Measurements from ENCODE around the gene HNRNPAB.
"Not testable (repeated sequence)": the region's sequence is repeated elsewhere in the genome, so short reads cannot be mapped to it uniquely, and the experiment has no call there.

HNRNPAB gene

DNA sequence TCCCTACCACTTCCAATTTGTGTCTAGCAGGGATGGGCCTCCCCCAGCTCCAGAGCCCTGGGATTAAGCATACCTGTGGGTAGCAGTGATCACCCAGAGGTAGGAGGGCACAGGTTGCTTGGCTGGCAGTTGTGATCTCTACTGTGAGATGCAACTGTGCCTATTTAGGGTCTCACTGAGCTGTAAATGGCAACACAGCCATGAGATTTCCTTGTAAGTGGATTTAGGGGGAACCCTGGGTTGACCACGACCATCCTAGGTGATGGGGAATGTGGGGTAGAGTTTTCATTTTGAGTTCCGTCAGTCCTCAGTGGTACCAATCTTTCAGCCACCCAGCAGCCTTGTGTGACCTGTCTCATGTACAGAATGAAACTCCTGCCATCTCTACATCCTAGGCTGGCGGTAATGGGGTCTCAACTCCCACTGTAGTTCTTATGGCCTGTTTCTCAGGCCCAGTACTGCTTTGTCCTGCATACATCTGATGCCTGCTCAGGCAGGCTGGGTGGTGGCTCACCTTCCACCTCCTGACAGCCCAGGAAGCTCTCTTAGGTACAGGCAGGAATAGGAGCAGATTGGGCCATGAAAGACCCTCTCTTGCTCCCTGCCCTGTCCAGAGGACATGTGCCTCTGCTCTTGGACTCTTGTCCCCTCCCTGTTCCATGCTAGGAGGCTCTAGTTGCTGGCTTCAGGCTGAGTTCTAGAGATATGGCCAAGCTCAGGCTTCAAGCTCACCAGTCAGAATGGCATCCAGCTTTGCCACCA lies 8.1 kb downstream of the HNRNPAB start:
- no peak for DNase-seq (ENCODE audit: low spot score)

DNA sequence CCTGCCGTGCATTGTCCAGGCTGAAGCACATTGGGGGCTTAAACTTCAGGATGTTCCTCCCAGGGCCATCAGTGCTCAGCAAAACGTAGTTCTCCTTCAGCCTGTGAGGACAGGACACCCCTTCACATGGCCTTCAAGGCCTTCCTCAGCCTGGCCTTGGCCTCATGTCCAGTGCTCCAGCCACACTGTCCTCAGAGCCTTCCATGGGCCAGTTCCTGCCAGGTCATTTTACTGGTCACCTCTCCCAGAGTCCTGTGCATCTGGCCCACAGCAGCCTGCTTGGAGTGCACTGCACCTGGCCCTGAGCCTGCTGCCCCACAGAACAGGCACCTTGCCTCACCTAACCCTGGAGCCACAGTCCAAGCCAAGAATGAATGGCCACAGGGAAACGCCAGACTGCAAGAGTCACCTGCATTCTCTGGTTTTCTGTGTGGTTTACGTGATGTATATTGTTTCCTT lies 8.7 kb downstream of the HNRNPAB start:
- no peak for DNase-seq (ENCODE audit: low spot score)

DNA sequence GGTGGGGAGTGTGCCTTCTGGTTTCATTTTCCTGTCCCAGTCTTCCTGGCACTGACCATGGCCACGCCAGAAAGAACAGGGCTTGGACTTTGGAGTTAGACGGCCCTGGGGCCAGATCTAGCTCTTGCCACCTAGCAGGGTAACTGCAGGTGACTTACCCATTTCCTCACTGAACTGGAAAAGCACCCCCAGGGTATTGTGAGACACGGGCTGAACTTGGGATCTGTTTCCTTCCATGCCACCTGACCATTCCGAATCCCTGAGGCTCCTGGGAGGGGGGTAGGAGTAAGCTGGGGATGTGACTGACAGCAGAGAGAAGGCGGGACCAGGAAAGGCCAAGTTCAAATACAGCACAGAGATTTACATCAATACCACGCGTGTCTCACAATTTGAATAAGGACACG lies 9.4 kb downstream of the HNRNPAB start:
- DNase-seq (ENCODE audit: low spot score): no peak

GRCh38 chr5:178214160-178214803 lies 9.9 kb downstream of the HNRNPAB start:
- no peak for DNase-seq (ENCODE audit: low spot score)

GRCh38 chr5:178215280-178216002 lies 11.1 kb downstream of the HNRNPAB start:
- no peak for DNase-seq (ENCODE audit: low spot score)

GRCh38 chr5:178216088-178216534 lies 11.8 kb downstream of the HNRNPAB start:
- no peak for DNase-seq (ENCODE audit: low spot score)

- no peak for DNase-seq (ENCODE audit: low spot score)
Measured at GRCh38 chr5:178216779-178217178, 12.4 kb downstream of the HNRNPAB start.

- no peak for DNase-seq (ENCODE audit: low spot score)
Measured at GRCh38 chr5:178218237-178218776, 14.0 kb downstream of the HNRNPAB start.

- DNase-seq (ENCODE audit: low spot score): no peak
Measured at GRCh38 chr5:178218827-178219226, 14.5 kb downstream of the HNRNPAB start.

GRCh38 chr5:178221282-178221681 lies 16.9 kb downstream of the HNRNPAB start:
- DNase-seq (ENCODE audit: low spot score): no peak

- no peak for DNase-seq (ENCODE audit: low spot score)
Measured at GRCh38 chr5:178221853-178222252, 17.5 kb downstream of the HNRNPAB start.

DNA sequence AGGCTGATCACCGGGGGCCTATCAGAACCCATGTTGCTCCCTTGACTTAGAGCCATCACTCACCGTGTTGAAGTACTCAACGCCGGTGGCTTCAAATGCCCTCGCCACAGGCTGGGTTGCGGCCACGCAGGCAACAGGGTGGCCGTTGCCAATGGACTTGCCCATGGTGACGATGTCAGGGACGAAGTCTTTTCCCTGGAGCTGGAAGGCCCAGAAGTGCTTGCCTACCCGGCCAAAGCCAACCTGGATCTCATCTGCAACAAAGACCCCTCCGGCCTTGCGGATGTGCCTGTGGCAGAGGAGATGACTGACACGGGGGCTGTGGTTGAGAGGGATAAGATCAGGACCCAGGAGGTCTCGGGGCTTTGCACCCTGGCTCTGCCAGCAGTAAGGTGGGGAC lies 18.0 kb downstream of the HNRNPAB start:
- no peak for DNase-seq (ENCODE audit: low spot score)

DNA sequence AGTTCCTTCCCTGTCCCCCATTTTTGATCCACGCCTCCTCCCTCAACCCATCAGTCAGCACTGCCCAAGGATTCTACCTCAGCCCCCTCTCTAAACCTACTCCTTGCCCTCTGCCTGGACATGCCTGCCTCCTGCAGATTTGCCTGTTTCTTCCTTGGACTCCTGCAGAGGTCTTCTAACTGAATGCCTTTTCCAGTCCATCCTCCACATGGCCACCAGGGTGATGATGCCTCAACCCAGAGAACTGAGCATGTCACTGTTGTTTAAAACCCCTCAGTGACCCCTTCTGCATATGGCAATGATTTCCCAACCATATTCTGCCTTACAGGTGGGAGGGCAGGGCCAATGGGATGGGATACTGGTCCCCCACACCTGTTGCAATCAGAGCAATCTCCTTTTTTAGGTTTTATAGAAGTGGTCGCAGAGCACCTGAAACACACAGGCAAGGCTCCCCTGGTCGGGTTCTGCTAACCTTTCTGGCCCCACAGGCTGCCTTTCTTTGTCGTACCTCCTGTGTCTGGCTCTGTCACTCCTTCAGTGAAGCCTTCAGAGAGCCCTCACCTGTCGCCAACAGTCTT lies 19.0 kb downstream of the HNRNPAB start:
- no peak for DNase-seq (ENCODE audit: low spot score)

DNA sequence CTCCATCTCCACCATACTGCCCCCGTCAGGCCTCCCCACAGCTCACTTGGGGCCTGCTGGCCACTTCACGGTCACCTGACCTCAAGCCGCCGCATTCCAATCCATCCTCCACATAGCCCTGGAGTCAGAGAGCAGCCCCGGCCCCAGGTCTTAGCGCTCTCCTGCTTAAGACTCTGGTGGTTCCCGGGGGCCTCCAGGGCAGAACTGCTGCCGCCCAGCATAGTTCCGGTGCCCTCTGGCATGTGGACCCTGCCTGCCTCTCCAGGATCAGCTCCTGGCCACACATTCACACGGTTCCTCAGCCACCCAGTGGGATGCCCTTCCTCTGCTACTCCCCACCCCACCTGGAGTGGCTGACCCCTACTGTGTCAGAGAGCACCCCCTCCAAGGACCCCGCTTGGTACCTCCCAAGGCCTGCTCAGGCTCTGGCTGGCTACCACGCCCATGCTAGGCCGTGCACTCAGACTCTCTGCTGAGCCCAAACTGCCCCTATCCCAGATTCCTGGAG lies 19.5 kb downstream of the HNRNPAB start:
- DNase-seq (ENCODE audit: low spot score): no peak

DNA sequence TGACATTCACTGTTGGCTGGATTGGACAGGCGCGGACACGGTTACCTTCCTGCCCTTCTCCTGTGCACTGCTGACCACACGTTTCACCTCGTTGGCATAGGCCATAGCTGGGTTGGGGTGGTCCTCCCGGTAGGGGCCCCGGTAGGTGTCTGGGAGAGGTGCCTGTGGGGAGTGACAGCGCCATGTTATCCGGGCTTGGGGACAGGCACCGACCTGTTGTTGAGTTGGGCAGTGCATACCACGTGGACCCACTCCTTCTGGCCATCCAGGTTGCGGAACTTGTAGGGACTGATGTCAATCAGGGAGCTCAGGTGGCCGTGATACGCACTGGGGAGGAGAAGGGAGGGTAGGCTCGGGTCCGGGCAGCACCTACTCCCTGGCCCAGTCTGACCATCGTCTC lies 20.1 kb downstream of the HNRNPAB start:
- no peak for DNase-seq (ENCODE audit: low spot score)

DNA sequence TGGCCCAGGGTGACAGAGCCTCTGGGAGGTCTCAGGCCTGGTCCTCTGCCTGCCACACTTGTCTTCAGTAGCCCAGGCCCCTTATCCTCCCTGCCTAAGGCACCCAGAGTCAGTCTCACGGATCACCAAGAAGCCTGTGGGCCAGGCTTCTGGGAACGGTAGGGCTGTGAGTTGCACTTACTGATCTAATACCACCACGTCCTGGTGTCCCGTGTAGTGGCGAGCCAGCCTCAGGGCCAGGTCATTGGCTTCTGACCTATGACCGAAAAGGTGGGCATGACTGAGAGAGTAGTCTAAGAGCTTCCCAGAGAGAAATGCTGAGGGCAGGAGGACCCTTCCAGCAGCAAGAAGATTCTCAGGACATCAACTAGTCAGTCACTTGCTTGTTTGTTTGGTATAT lies 20.8 kb downstream of the HNRNPAB start:
- no peak for DNase-seq (ENCODE audit: low spot score)

- no peak for DNase-seq (ENCODE audit: low spot score)
Measured at GRCh38 chr5:178227138-178227659, 22.9 kb downstream of the HNRNPAB start.

- no peak for DNase-seq (ENCODE audit: low spot score)
Measured at GRCh38 chr5:178227929-178228328, 23.6 kb downstream of the HNRNPAB start.

- no peak for DNase-seq (ENCODE audit: low spot score)
Measured at GRCh38 chr5:178228609-178229008, 24.3 kb downstream of the HNRNPAB start.

GRCh38 chr5:178229111-178229510 lies 24.8 kb downstream of the HNRNPAB start:
- DNase-seq (ENCODE audit: low spot score): not testable (repeated sequence)

DNA sequence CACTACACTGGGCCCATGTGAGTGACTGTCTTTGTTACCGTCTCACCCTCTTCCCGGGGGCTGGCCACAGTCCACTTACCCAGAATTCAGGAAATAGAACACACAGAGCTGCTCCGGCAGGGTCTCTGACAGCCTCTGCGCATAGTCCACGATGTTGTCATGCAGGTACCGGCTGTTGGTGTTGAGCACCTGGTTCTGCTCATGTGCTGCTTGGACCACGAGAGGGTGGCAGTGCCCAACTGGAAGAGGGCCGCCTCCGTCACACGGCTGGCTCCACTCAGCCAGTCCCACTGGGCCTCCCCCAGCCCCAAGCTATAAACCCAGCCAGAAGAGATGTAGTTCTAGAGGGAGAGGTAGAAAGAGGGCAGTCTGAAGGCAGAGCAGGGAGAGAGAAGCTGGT lies 25.5 kb downstream of the HNRNPAB start:
- no peak for DNase-seq (ENCODE audit: low spot score)

Data from CD4-positive, alpha-beta T cell treated with Interleukin-2 at 100 ng/mL for 4 hours (primary cell).